ENCODE measurements around the gene CMTM4. TPM values are rescaled to one million over a fixed set of nuclear protein-coding genes. Genes with fewer than 3 reads are reported as not detected.

CMTM4 gene
- total RNA-seq, 5 donors from 2014 or later (not counting 1 experiment from before 2014, with no cell fraction given), result 1.1 to 2.3 (median 1.8) TPM

- Histone ChIP-seq H3K36me3 (ENCODE audit: control insufficient read depth in 2 of 2, extremely low read depth in 1 of 2, insufficient read depth in 1 of 2, low read length in 1 of 2) (no peaks in the 10 kb centered on the region), H3K27ac (ENCODE audit: low read length) (no peak overlapping the region), H3K4me1 (ENCODE audit: control insufficient read depth in 1 of 2, extremely low read depth in 1 of 2, insufficient read depth in 2 of 2, low read length in 2 of 2) (peaks cover 13 to 32% of the 10 kb centered on the region in 2 experiments), H3K4me3 (ENCODE audit: control insufficient read depth in 1 of 2, extremely low read depth in 1 of 2, low read length in 1 of 2) (no peak overlapping the region), H3K27me3 (replicated peaks in 1 of 2; ENCODE audit: control insufficient read depth in 2 of 2, extremely low read depth in 1 of 2, insufficient read depth in 2 of 2, low read length in 1 of 2) (peaks cover 0 to 2% of the 10 kb centered on the region in 2 experiments), H3K9me3 (no peaks in the 10 kb centered on the region)
- no peak for DNase-seq
- Mint-ChIP-seq H3K27ac (no peak overlapping the region), H3K27me3 (no peaks in the 10 kb centered on the region), H3K36me3 (no peaks in the 10 kb centered on the region), H3K9me3 (no peaks in the 10 kb centered on the region), H3K4me3 (no peak overlapping the region), H3K4me1 (peaks cover 28 to 37% (median 36%) of the 10 kb centered on the region in 3 donors)
- no CpG with 5 or more reads among the region's 3 CpGs for WGBS (ENCODE audit: insufficient coverage)
- ATAC-seq (replicated peaks in 1 of 4), result no peak
- POLR2A ChIA-PET, result interaction anchor here in 1 of 2 donors (0.7 to 0.8 kb wide), 2 partner anchors 28 to 81 kb away, joined by 3 read pairs; no protein-coding TSS in a partner anchor
- CTCF ChIA-PET, result no interaction called here
Observed at GRCh38 chr16:66592241-66592640, 104.3 kb downstream of the CMTM4 start.

GRCh38 chr16:66591018-66591417 is 105.5 kb downstream of the CMTM4 start:
- H3K27ac Mint-ChIP-seq, result peak overlapping the region; percentile 86 to 94
- peak overlapping the region in 2 of 3 donors; percentile 75 to 89 for H3K4me3 Mint-ChIP-seq
- ATAC-seq (replicated peaks in 1 of 4), result no peak
- peaks cover 24 to 36% (median 30%) of the 10 kb centered on the region in 3 donors for H3K4me1 Mint-ChIP-seq
- POLR2A ChIA-PET, result no interaction called here
- Histone ChIP-seq H3K9me3 (no peaks in the 10 kb centered on the region), H3K4me1 (ENCODE audit: control insufficient read depth in 1 of 2, extremely low read depth in 1 of 2, insufficient read depth in 2 of 2, low read length in 2 of 2) (peaks cover 13 to 32% of the 10 kb centered on the region in 2 experiments), H3K36me3 (ENCODE audit: control insufficient read depth in 2 of 2, extremely low read depth in 1 of 2, insufficient read depth in 1 of 2, low read length in 1 of 2) (no peaks in the 10 kb centered on the region), H3K27me3 (replicated peaks in 1 of 2; ENCODE audit: control insufficient read depth in 2 of 2, extremely low read depth in 1 of 2, insufficient read depth in 2 of 2, low read length in 1 of 2) (peaks cover 0 to 2% of the 10 kb centered on the region in 2 experiments), H3K27ac (ENCODE audit: low read length) (no peak overlapping the region), H3K4me3 (ENCODE audit: control insufficient read depth in 1 of 2, extremely low read depth in 1 of 2, low read length in 1 of 2) (no peak overlapping the region)
- CTCF ChIA-PET, result interaction anchor here in 1 of 2 donors (0.8 to 3.1 kb wide), 8 partner anchors 8 to 185 kb away, joined by 3 to 27 read pairs (median 5); partner anchors contain the start of genes CKLF and CMTM3
- no peaks in the 10 kb centered on the region for H3K36me3 Mint-ChIP-seq
- H3K27me3 Mint-ChIP-seq, result no peaks in the 10 kb centered on the region
- 100% methylated on average over 1 of the region's 4 CpGs for WGBS (ENCODE audit: insufficient coverage)
- DNase-seq, result no peak
- no peaks in the 10 kb centered on the region for H3K9me3 Mint-ChIP-seq

GRCh38 chr16:66590322-66590721 is 106.2 kb downstream of the CMTM4 start:
- H3K36me3 ChIP-seq (ENCODE audit: control insufficient read depth in 2 of 2, extremely low read depth in 1 of 2, insufficient read depth in 1 of 2, low read length in 1 of 2), result no peaks in the 10 kb centered on the region
- H3K27ac Mint-ChIP-seq, result peak overlapping the region; percentile 86 to 94
- DNase-seq (peak in 2 of 35 experiments; percentile 28 to 69), ATAC-seq (replicated peaks in 1 of 4) (peak; percentile 37 to 70 (median 50))
- peaks cover 13 to 32% of the 10 kb centered on the region in 2 experiments for H3K4me1 ChIP-seq (ENCODE audit: control insufficient read depth in 1 of 2, extremely low read depth in 1 of 2, insufficient read depth in 2 of 2, low read length in 2 of 2)
- no peaks in the 10 kb centered on the region for H3K27me3 Mint-ChIP-seq
- peaks cover 0 to 2% of the 10 kb centered on the region in 2 experiments for H3K27me3 ChIP-seq (replicated peaks in 1 of 2; ENCODE audit: control insufficient read depth in 2 of 2, extremely low read depth in 1 of 2, insufficient read depth in 2 of 2, low read length in 1 of 2)
- peaks cover 24 to 40% (median 33%) of the 10 kb centered on the region in 3 donors for H3K4me1 Mint-ChIP-seq
- CTCF ChIA-PET, result interaction anchor here in 1 of 2 donors (0.8 to 3.1 kb wide), 9 partner anchors 8 to 185 kb away, joined by 3 to 27 read pairs (median 4); partner anchors contain the start of genes CKLF and CMTM3
- peak overlapping the region; percentile 75 to 89 (median 84) for H3K4me3 Mint-ChIP-seq
- H3K27ac ChIP-seq (ENCODE audit: low read length), result peak overlapping the region; percentile 18
- POLR2A ChIA-PET, result interaction anchor here in 1 of 2 donors (0.6 kb wide), 1 partner anchor 114 kb away, joined by 5 read pairs; no protein-coding TSS in a partner anchor
- H3K9me3 ChIP-seq, result no peaks in the 10 kb centered on the region
- H3K36me3 Mint-ChIP-seq, result no peaks in the 10 kb centered on the region
- peak overlapping the region; percentile 50 to 58 for H3K4me3 ChIP-seq (ENCODE audit: control insufficient read depth in 1 of 2, extremely low read depth in 1 of 2, low read length in 1 of 2)
- 5% methylated on average over 4 of the region's 8 CpGs for WGBS (ENCODE audit: insufficient coverage)
- no peaks in the 10 kb centered on the region for H3K9me3 Mint-ChIP-seq

- Histone ChIP-seq H3K27me3 (replicated peaks in 1 of 2; ENCODE audit: control insufficient read depth in 2 of 2, extremely low read depth in 1 of 2, insufficient read depth in 2 of 2, low read length in 1 of 2) (peaks cover 0 to 2% of the 10 kb centered on the region in 2 experiments), H3K36me3 (ENCODE audit: control insufficient read depth in 2 of 2, extremely low read depth in 1 of 2, insufficient read depth in 1 of 2, low read length in 1 of 2) (no peaks in the 10 kb centered on the region), H3K4me1 (ENCODE audit: control insufficient read depth in 1 of 2, extremely low read depth in 1 of 2, insufficient read depth in 2 of 2, low read length in 2 of 2) (peaks cover 13 to 32% of the 10 kb centered on the region in 2 experiments), H3K27ac (ENCODE audit: low read length) (no peak overlapping the region), H3K9me3 (no peaks in the 10 kb centered on the region), H3K4me3 (ENCODE audit: control insufficient read depth in 1 of 2, extremely low read depth in 1 of 2, low read length in 1 of 2) (no peak overlapping the region)
- peak overlapping the region; percentile 75 to 89 (median 84) for H3K4me3 Mint-ChIP-seq
- 97% methylated on average over 6 of the region's 8 CpGs for WGBS (ENCODE audit: insufficient coverage)
- ChIA-PET POLR2A (interaction anchor here in 1 of 2 donors (0.6 kb wide), 1 partner anchor 10 kb away, joined by 4 read pairs; the partner anchor contains the start of gene CMTM2), CTCF (interaction anchor here (0.5 to 3.1 kb wide), 14 partner anchors 10 to 1496 kb away, joined by 3 to 27 read pairs (median 4); partner anchors contain the start of genes CKLF (in 1 of the 2), CMTM2 (in 1 of the 2), CMTM3 (in 1 of the 2) and NFATC3 (in 1 of the 2))
- H3K9me3 Mint-ChIP-seq, result no peaks in the 10 kb centered on the region
- no peaks in the 10 kb centered on the region for H3K36me3 Mint-ChIP-seq
- ATAC-seq (replicated peaks in 1 of 4) (peak; percentile 92 to 96 (median 94)), DNase-seq (peak; percentile 48 to 78 (median 63))
- H3K4me1 Mint-ChIP-seq, result peaks cover 24 to 40% (median 33%) of the 10 kb centered on the region in 3 donors
- peak overlapping the region; percentile 86 to 94 for H3K27ac Mint-ChIP-seq
- H3K27me3 Mint-ChIP-seq, result no peaks in the 10 kb centered on the region
Observed at GRCh38 chr16:66588981-66589713, 107.4 kb downstream of the CMTM4 start.

- ChIA-PET CTCF (interaction anchor here (1.6 to 3.1 kb wide), 2 partner anchors 24 to 25 kb away, joined by 10 to 27 read pairs; no protein-coding TSS in a partner anchor), POLR2A (no interaction called here)
- Histone ChIP-seq H3K4me3 (ENCODE audit: control insufficient read depth in 1 of 2, extremely low read depth in 1 of 2, low read length in 1 of 2) (peak overlapping the region in 1 of 2 donors; percentile 21), H3K27me3 (replicated peaks in 1 of 2; ENCODE audit: control insufficient read depth in 2 of 2, extremely low read depth in 1 of 2, insufficient read depth in 2 of 2, low read length in 1 of 2) (peaks cover 0 to 2% of the 10 kb centered on the region in 2 experiments), H3K9me3 (no peaks in the 10 kb centered on the region), H3K36me3 (ENCODE audit: control insufficient read depth in 2 of 2, extremely low read depth in 1 of 2, insufficient read depth in 1 of 2, low read length in 1 of 2) (no peaks in the 10 kb centered on the region), H3K4me1 (ENCODE audit: control insufficient read depth in 1 of 2, extremely low read depth in 1 of 2, insufficient read depth in 2 of 2, low read length in 2 of 2) (peaks cover 13 to 32% of the 10 kb centered on the region in 2 experiments), H3K27ac (ENCODE audit: low read length) (no peak overlapping the region)
- ATAC-seq (replicated peaks in 1 of 4) (no peak), DNase-seq (no peak)
- peak overlapping the region; percentile 14 to 65 (median 44) for H3K4me3 Mint-ChIP-seq
- peaks cover 24 to 40% (median 33%) of the 10 kb centered on the region in 3 donors for H3K4me1 Mint-ChIP-seq
- 65% methylated on average over 4 of the region's 7 CpGs for WGBS (ENCODE audit: insufficient coverage)
- H3K27ac Mint-ChIP-seq, result peak overlapping the region; percentile 45 to 57
- H3K9me3 Mint-ChIP-seq, result no peaks in the 10 kb centered on the region
- no peaks in the 10 kb centered on the region for H3K36me3 Mint-ChIP-seq
- H3K27me3 Mint-ChIP-seq, result no peaks in the 10 kb centered on the region
Observed at GRCh38 chr16:66587881-66588600, 108.5 kb downstream of the CMTM4 start.
